ENCODE data around the gene UBTD2.

DNA sequence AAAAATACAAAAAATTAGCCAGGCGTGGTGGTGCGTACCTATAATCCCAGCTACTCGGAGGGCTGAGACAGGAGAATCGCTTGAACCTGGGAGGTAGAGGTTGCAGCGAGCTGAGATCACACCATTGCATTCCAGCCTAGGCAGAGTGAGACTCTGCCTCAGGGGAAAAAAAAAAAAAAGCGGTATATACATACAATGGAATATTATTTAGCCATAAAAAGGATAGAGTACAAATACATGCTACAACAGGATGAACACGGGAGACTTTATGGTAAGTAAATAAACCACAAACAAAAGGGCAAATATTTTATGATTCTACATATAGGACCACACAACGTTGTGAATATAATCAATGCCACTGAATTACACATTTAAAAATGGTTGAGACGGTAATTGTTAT lies 5.2 kb downstream of the UBTD2 start:
- TF ChIP-seq, protein P1, sequence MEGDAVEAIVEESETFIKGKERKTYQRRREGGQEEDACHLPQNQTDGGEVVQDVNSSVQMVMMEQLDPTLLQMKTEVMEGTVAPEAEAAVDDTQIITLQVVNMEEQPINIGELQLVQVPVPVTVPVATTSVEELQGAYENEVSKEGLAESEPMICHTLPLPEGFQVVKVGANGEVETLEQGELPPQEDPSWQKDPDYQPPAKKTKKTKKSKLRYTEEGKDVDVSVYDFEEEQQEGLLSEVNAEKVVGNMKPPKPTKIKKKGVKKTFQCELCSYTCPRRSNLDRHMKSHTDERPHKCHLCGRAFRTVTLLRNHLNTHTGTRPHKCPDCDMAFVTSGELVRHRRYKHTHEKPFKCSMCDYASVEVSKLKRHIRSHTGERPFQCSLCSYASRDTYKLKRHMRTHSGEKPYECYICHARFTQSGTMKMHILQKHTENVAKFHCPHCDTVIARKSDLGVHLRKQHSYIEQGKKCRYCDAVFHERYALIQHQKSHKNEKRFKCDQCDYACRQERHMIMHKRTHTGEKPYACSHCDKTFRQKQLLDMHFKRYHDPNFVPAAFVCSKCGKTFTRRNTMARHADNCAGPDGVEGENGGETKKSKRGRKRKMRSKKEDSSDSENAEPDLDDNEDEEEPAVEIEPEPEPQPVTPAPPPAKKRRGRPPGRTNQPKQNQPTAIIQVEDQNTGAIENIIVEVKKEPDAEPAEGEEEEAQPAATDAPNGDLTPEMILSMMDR (IDR thresholded peaks at IDR 0.05): no peak
- TF ChIP-seq POLR2A (IDR thresholded peaks at IDR 0.05): no peak
